ELR (cell line): ENCODE measurements around the gene SLC35A3.
"Not testable (repeated sequence)": the region's sequence is repeated elsewhere in the genome, so short reads cannot be mapped to it uniquely, and the experiment has no call there.

Experiments
- DNase-seq: peaks from one replicate; pipeline ENCODE4 v3.0.0-alpha.2; 2015; ENCODE audit warnings: low read depth

The SLC35A3 gene

DNA sequence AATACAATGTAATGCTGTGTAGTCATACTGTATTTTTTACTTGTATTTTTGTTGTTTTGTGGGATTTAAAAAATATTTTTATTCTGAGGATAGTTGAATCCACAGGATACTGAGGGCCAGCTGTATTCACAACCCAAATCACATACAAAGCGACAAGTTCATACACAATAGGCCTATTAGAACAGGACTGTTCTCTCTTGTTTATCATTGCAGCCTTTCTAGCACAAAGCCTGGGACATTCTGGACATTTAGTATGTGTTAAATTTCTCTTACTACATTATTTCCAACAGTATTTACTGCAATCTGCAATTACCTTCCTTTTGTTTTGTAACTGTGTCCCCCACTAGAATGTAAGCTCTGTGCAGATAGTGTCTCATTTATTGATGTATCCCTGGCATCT, 65.4 kb downstream of the SLC35A3 start:
- DNase-seq, result no peak

DNA sequence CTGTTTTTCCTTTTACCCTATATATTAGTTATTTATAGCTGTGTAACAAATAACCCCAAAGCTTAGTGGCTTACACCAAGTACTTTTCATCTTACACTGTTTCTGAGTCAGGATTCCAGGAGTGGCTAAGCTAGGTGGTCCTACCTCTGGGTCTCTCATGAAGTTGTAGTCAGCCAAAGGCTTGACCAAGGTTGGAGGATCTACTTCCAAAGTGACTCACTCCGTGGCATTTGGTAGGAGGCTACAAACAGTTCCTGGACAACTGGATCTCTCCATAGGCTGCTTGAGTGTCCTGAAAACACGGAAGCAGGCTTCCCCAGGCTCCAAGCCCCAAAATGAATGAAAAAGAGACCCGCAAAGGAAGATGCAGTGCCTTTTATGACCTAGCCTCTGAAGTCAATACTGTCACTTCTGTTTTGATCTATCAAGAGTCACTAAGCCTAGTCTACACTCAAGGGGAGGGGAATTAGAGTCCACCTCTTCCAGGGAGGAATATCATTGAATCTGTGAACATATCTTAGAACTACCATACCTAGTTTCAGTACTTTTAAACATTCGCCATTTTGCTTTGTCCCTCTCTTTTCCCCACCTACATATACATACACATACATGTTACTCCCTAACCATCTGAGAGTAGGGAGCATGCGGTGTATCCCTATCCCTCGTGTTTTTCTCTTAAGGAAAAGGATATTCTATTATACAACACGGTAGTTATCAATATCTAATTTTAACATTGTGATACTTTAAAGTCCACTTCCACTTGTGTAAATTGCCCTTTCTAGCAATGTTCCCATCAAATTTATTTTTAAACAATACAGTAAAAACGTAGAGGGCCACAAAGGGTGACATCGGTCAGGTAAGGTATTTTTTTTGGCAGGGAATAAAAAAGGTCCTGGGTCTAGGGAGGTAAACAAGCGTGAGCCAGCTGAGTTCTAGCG, 67.2 kb downstream of the SLC35A3 start:
- peak; percentile 85 for DNase-seq

- no peak for DNase-seq
Measured at GRCh38 chr1:100037656-100037926, 67.8 kb downstream of the SLC35A3 start.

GRCh38 chr1:100037927-100038659, 68.3 kb downstream of the SLC35A3 start:
- DNase-seq, result peak; percentile 89

- DNase-seq, result peak; percentile 74
Measured at GRCh38 chr1:100038660-100039287, 69.0 kb downstream of the SLC35A3 start.

- peak; percentile 25 for DNase-seq
Measured at GRCh38 chr1:100039591-100039990, 69.8 kb downstream of the SLC35A3 start.

DNA sequence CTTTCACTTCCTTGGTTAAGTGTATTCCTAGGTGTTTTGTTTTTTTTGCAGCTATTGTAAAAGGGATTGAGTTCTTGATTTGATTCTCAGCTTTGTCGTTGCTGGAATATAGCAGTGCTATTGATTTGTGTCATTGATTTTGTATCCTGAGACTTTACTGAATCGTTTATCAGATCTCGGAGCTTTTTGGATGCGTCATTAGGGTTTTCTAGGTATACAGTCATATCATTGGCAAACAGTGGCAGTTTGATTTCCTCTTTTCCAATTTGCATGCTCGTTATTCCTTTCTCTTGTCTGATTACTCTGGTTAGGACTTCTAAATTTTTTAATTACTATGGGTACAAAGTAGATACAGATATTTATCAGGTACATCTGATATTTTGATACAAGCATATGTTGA, 75.4 kb downstream of the SLC35A3 start:
- no peak for DNase-seq

DNA sequence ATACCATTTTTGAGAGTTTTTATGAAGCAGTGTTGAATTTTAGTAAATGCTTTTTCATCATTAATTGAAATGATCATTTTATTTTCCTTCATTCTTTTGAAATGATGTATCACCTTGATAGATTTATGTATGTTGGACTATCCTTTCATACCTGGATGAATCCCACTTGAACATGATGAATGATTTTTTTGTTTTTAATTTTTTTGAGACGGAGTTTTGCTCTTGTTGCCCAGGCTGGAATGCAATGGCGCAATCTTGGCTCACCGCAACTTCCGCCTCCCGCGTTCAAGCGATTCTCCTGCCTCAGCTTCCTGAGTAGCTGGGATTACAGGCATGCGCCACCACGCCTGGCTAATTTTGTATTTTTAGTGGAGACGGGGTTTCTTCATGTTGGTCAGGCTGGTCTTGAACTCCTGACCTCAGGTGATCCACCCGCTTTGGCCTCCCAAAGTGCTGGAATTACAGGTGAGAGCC, 77.5 kb downstream of the SLC35A3 start:
- not testable (repeated sequence) for DNase-seq

DNA sequence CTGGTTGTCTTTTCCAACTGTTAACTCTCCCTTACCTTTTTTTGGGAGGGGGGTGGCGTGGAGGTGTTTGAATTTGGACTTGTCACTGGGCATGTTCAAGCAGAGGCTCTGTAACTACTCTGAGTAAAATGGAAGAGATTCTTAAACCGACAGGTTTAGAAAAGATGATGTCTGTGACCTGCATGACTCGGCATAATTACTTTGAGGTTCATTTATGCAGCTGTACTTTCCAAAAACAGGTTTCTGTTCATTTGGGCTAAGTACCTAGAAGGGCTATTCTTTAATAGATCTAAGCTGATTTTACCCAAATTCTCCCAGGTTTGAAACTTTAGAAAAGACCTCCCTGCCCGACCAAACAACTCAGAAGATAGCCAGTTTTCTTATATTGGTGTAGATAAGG, 80.3 kb downstream of the SLC35A3 start:
- DNase-seq, result no peak

- DNase-seq, result no peak
Measured at GRCh38 chr1:100051401-100051800, 81.6 kb downstream of the SLC35A3 start.

GRCh38 chr1:100051893-100052292, 82.1 kb downstream of the SLC35A3 start:
- no peak for DNase-seq

DNA sequence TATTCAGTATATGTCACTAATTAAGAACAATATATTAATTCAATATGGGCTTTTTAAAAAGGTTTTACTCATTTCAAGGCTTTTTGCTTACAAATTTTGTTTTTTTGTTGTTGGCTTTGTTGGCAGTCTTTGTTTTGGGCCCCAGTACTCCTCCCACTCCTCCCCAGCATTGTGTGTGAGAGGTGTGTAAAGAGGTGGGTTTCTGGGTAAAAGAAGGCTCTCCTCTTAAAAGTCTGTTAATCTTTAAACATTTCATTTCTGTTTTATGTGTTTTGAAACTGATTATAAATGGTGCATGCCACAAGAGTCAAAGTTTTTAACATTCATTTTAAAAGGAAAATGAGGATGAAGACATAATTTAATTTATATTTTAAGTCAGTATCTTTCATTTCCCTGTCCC, 83.3 kb downstream of the SLC35A3 start:
- DNase-seq, result no peak

DNA sequence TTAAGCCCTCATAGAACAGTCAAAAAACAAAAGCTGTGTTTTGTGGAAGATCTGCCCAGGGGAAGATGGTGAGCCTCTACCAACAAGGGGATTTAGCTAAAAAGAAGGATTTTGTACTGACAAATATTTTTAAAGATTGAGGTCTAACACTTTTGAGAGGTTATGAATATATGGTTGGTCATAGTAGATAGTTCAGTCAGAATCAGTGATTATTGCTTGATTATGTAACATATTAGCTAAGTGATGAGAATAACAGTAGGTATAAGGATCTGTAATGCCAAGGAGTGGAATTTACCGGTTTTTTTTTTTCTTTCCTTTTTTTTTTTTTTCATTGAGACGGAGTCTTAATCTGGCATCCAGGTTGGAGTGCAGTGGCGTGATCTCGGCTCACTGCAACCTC, 83.9 kb downstream of the SLC35A3 start:
- no peak for DNase-seq

GRCh38 chr1:100061681-100062080, 91.9 kb downstream of the SLC35A3 start:
- no peak for DNase-seq

GRCh38 chr1:100065183-100065968, 95.6 kb downstream of the SLC35A3 start:
- peak; percentile 16 for DNase-seq

GRCh38 chr1:100065969-100066227, 96.1 kb downstream of the SLC35A3 start:
- DNase-seq, result no peak

DNA sequence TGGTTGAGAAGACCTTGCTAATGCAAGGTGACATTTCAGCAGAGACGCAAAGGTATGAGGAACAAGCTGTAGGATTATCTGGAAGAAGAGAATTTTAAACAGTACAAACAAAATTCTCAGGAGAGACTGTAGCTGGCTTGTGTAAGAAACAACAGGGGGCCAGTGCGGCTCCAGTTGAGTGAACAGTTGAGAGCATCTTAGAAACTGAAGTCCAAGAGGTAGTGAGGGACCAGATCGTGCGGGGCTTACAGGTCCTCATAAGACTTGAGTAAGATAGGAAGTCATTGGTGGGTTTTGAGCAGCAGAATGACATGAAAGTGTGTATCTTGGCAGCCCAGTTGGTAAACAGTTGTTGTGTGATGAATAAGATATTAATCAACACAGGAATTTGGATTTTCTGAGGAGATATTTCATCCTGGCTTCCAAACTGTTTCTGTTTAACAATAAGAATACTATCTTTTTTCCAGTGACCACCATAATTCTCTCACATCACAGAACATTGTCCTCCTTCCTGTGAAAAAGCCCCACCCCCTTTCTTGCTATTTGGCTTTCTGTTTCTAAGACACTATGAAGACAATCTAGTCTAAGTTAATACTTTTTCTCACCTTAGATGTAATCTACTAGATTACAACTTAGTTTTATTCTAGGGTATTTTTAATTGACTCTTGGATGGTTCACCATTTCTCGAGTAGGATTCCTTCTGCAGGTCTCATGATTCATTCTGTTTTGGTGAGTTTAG, 100.6 kb downstream of the SLC35A3 start:
- no peak for DNase-seq

DNA sequence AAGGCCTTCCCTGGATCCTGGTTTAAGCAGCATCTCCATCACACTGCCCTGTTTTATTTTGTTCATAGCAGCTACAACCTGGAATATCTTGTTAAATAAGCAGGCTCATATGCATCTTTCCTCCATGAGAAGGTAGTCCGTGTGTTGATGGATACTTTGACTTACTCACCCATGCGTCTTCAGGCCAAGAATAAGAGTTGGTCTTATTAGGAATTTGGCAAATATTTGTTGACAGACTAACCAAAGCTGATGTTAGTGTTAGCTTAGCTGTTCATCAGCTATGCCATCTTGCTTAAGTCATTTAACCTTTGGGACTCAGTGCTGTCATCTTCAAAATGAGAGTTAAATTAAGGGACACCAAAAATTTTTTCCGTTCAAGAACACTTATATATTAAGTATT, 103.7 kb downstream of the SLC35A3 start:
- DNase-seq, result no peak

DNA sequence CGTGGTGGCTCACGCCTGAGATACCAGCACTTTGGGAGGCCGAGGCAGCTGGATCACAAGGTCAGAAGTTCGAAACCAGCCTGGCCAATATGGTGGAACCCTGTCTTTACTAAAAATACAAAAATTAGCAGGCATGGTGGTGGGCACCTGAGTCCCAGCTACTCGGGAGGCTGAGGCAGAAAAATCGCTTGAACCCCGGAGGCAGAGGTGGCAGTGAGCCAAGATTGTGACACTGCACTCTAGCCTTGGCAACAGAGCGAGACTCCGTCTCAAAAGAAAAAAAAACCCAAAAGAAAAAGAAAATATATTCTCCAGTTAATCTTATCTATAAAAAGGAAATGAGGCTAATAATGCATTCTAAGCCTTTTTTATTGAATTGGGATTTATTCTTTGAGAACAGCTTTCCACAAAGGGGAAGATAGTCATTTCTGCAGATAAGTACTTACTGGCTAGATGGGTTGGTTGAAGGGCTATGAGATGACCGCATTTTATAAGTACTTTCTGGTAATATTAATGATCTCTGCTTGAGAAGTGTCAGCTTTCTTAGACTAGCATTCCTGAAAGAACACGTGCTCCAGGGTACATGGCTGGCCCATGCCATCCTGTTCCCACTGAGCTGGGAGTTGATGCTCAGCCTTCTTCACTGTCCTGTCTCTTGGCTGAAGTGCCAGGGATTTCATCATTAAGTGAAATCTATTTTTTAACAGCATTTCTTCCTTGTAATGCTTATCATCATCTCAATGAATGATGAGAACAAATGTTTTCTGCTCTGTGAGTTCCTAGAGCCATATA, 105.0 kb downstream of the SLC35A3 start:
- DNase-seq, result no peak

- no peak for DNase-seq
Measured at GRCh38 chr1:100075773-100076172, 106.0 kb downstream of the SLC35A3 start.

DNA sequence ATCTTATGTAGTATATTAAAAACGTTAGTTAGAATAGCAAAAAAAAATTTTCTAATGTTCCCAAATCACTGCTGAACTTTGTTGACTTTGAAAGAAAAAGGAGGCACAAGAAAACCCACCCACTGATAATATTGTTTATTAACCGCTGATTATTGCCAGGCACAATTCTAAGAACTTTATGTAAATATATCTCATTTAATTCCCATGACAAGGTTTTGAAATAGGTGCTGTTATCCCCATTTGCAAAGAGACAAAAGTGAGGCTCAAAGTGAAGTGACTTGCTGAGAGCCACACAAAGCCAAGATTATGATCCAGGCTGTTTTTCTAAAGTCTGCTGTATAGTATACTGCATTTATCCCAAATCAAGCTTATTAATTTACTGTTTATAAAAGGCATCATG, 106.5 kb downstream of the SLC35A3 start:
- DNase-seq, result no peak
